Immature natural killer cell (primary cell): ENCODE data around the gene ZNF526. TPM values are rescaled to one million over a fixed set of nuclear protein-coding genes. Genes with fewer than 3 reads are reported as not detected.

ENCODE experiments used
- DNase-seq, 3 donors: peaks; one replicate each; pipeline ENCODE4 v3.0.0; 2022; ENCODE audit warnings: mixed read lengths in 1 of 3
- H3K27ac Mint-ChIP-seq, 6 donors: one replicate each; pipeline ENCODE4 v1.8.0; 2020; ENCODE audit warnings: mixed read lengths in 6 of 6, mild to moderate bottlenecking in 5 of 6, inconsistent platforms in 4 of 6, moderate library complexity in 3 of 6
- H3K27me3 Mint-ChIP-seq, 3 donors: one replicate each; pipeline ENCODE4 v1.8.0; 2020 to 2021; ENCODE audit warnings: low read depth in 3 of 3, mild to moderate bottlenecking in 3 of 3, mixed read lengths in 3 of 3, moderate library complexity in 3 of 3, inconsistent platforms in 1 of 3
- H3K36me3 Mint-ChIP-seq, 3 donors: one replicate each; pipeline ENCODE4 v1.8.0; 2020; ENCODE audit warnings: mixed read lengths in 3 of 3, inconsistent platforms in 2 of 3, mild to moderate bottlenecking in 2 of 3
- H3K4me1 Mint-ChIP-seq, 2 donors: one replicate each; pipeline ENCODE4 v1.8.0; 2020; ENCODE audit warnings: inconsistent platforms in 2 of 2, mild to moderate bottlenecking in 2 of 2, mixed read lengths in 2 of 2, moderate library complexity in 1 of 2
- H3K4me3 Mint-ChIP-seq, 5 donors: one replicate each; pipeline ENCODE4 v1.8.0; 2020; ENCODE audit warnings: mild to moderate bottlenecking in 5 of 5, mixed read lengths in 5 of 5, inconsistent platforms in 3 of 5, moderate library complexity in 3 of 5
- H3K9me3 Mint-ChIP-seq, 6 donors: one replicate each; pipeline ENCODE4 v1.8.0; 2020; ENCODE audit warnings: mild to moderate bottlenecking in 6 of 6, mixed read lengths in 6 of 6, inconsistent platforms in 4 of 6, moderate library complexity in 3 of 6
- polyA plus RNA-seq, 3 donors: library from polyadenylated mRNA; unstranded; fragments of 300-500 nt; fragmentation: Illumina TruSeq; gene quantifications; one replicate each; pipeline ENCODE4 v1.2.3, GENCODE V29; 2021

The ZNF526 gene, protein sequence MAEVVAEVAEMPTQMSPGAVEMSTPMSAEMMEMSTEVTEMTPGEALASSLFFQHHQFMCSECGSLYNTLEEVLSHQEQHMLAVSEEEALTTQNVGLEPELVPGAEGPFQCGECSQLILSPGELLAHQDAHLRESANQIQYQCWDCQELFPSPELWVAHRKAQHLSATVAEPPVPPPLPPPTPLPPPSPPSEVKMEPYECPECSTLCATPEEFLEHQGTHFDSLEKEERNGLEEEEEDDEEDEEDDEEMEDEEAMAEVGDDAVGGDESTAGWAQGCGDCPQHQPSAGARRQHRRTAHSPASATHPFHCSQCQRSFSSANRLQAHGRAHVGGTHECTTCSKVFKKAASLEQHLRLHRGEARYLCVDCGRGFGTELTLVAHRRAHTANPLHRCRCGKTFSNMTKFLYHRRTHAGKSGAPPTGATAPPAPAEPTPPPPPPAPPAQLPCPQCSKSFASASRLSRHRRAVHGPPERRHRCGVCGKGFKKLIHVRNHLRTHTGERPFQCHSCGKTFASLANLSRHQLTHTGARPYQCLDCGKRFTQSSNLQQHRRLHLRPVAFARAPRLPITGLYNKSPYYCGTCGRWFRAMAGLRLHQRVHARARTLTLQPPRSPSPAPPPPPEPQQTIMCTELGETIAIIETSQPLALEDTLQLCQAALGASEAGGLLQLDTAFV
- polyA plus RNA-seq, result 1 to 10 TPM; 2.9 to 9.1 (median 5.2) TPM

DNA sequence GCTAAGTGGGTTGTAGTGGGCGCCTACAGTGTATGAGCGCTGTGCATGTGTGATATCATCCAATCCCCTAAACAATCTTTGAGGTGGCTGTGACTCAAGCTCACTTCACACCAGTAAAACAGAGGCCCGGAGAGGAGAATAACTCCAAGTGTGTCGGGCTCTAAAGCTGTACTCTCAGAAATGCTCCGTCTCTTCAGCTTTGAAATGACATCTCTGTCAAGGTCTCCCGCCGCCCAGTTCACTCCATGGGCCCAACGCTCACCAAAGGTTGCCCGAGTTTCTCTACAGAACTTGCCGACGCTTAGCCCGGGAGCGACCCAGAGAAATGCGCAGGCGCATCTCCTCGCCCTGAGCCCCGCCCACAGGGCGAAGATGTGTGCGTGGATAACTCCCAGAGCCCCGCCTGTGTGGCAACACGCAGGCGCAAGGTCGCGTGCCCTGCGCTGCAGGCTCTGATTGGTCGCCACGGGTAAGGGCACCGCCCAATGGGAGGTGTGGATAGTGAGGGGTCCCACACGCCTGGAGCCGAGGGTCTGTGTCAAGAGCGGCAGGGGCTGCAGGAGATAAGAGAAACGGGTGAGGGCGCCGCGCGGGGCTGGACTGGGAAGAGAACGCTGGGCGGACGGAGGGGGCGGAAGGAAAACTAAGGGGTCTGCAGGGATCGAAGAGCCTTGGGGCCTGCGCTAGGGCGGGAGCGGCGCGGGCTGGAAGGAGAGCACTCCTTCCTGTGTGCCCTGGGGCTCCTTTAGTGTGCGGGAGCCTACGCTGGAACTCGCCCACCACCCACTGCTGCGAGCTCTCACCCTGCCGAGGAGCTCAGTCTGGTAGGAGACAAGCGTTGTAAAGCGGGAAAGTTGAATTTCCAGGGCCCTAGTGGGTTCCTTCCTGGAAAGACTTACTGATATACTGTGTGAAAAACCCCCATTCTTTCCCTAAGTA, at the start of gene ZNF526:
Gene ZNF526, plus strand, starts transcription at position 501 of the 939 bp plus-strand sequence. CDS start 4,092 bp downstream, outside the sequence.
- no peaks in the 10 kb centered on the region for H3K9me3 Mint-ChIP-seq
- peaks cover 4 to 9% (median 7%) of the 10 kb centered on the region in 3 donors for H3K36me3 Mint-ChIP-seq
- H3K4me3 Mint-ChIP-seq, result peak within 1 kb of the TSS; percentile 94 to 99 (median 97)
- H3K27me3 Mint-ChIP-seq, result peaks cover 13 to 19% (median 19%) of the 10 kb centered on the region in 3 donors
- H3K27ac Mint-ChIP-seq, result peak within 1 kb of the TSS; percentile 93 to 99 (median 96)
- DNase-seq, result peak; percentile 94 to 97 (median 96)
- peaks cover 56% of the 10 kb centered on the region in 2 donors for H3K4me1 Mint-ChIP-seq

DNA sequence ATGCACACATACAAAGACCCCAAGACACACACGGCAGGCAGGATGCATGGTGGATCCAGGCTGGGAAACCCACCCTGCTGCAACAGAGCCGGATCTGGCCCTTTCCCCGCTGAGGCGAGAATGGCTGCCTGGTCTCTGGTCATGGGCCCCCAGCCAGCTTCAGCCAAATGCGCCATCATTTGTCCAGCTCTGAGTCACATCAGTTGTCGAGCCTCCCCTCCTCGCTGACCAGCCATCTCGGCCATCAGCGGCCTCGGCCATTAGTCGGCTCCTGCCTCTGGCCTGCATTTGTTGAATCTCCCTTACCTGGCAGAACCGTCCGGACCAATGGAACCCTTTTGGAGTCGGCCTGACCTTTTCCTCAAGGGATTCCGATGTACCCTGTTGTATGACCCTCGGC, 49.4 kb upstream of the ZNF526 start:
- DNase-seq, result no peak
- peaks cover 0 to 4% (median 0%) of the 10 kb centered on the region in 3 donors for H3K36me3 Mint-ChIP-seq
- peaks cover 6 to 7% of the 10 kb centered on the region in 2 donors for H3K4me1 Mint-ChIP-seq
- peaks cover 0 to 12% (median 10%) of the 10 kb centered on the region in 3 donors for H3K27me3 Mint-ChIP-seq
- peaks cover 0 to 2% (median 0%) of the 10 kb centered on the region in 6 donors for H3K9me3 Mint-ChIP-seq
- no peak overlapping the region for H3K4me3 Mint-ChIP-seq
- no peak overlapping the region for H3K27ac Mint-ChIP-seq

DNA sequence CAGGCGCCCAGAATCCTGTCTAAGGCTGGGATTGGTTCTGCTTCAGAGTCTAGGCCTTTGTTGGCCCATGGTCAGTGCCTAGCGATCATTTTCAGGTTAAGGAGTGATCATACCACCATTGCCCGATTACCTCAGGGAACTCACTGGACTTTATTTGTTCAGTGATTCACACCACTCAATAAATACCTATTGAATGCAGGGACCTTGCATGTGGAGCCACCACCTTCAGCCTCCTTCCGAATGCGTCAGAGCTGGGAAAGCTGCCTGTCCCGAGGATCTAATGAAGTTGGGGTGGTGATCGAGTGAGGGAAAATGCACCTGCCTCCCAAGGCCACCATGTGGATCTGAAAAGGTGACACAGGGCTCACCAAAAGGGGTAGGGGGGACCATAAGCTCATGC, 47.9 kb upstream of the ZNF526 start:
- DNase-seq, result no peak
- no peak overlapping the region for H3K4me3 Mint-ChIP-seq
- peaks cover 0 to 4% (median 0%) of the 10 kb centered on the region in 3 donors for H3K36me3 Mint-ChIP-seq
- H3K27ac Mint-ChIP-seq, result no peak overlapping the region
- peaks cover 4 to 18% (median 15%) of the 10 kb centered on the region in 3 donors for H3K27me3 Mint-ChIP-seq
- peaks cover 15% of the 10 kb centered on the region in 2 donors for H3K4me1 Mint-ChIP-seq
- H3K9me3 Mint-ChIP-seq, result peaks cover 0 to 2% (median 0%) of the 10 kb centered on the region in 6 donors

DNA sequence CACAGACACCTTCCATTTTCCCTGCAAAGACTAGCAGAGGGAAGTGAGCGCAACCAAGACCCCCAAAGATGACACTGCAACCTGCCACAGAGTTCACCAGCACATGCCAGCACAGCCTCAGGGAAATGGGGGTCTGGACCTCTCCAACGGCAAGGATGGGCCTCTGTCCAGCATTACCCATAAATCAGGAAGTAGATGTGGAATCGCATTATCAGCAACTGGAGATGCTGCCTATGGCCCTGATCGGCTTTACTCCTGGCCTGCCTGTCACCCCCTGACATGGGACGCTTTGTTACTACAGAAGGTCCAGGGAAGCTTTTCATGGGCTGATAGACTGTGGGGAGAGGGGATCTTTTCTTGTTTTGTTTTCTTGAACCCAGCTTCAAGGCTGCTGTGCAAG, 46.4 kb upstream of the ZNF526 start:
- H3K27me3 Mint-ChIP-seq, result peaks cover 4 to 18% (median 13%) of the 10 kb centered on the region in 3 donors
- no peak for DNase-seq
- peaks cover 0 to 4% (median 0%) of the 10 kb centered on the region in 3 donors for H3K36me3 Mint-ChIP-seq
- peaks cover 0 to 2% (median 0%) of the 10 kb centered on the region in 6 donors for H3K9me3 Mint-ChIP-seq
- no peak overlapping the region for H3K4me3 Mint-ChIP-seq
- H3K4me1 Mint-ChIP-seq, result peaks cover 15% of the 10 kb centered on the region in 2 donors
- H3K27ac Mint-ChIP-seq, result no peak overlapping the region

DNA sequence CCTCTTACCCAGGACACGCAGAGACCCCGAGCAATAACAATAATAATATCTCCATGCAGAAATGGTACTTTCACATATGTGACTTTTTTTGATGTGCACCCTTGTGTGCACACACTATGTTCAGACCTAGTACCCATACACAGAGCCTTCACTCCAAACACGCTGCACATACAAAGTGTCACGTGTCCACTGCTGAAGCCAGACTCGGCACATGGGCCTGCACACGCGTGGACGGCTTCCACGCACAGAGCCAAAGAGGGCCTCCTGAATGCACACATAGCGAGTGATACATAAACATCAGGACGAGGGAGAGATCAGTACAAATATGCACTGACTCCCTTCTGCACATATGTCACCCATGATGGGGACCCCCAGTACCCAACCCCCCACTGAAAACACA, 45.9 kb upstream of the ZNF526 start:
- Mint-ChIP-seq H3K36me3 (peaks cover 0 to 4% (median 0%) of the 10 kb centered on the region in 3 donors), H3K4me1 (peaks cover 15% of the 10 kb centered on the region in 2 donors), H3K27ac (no peak overlapping the region), H3K9me3 (peaks cover 0 to 2% (median 0%) of the 10 kb centered on the region in 6 donors), H3K4me3 (peak overlapping the region in 3 of 5 donors; percentile 22 to 51 (median 36)), H3K27me3 (peaks cover 4 to 18% (median 14%) of the 10 kb centered on the region in 3 donors)
- no peak for DNase-seq

DNA sequence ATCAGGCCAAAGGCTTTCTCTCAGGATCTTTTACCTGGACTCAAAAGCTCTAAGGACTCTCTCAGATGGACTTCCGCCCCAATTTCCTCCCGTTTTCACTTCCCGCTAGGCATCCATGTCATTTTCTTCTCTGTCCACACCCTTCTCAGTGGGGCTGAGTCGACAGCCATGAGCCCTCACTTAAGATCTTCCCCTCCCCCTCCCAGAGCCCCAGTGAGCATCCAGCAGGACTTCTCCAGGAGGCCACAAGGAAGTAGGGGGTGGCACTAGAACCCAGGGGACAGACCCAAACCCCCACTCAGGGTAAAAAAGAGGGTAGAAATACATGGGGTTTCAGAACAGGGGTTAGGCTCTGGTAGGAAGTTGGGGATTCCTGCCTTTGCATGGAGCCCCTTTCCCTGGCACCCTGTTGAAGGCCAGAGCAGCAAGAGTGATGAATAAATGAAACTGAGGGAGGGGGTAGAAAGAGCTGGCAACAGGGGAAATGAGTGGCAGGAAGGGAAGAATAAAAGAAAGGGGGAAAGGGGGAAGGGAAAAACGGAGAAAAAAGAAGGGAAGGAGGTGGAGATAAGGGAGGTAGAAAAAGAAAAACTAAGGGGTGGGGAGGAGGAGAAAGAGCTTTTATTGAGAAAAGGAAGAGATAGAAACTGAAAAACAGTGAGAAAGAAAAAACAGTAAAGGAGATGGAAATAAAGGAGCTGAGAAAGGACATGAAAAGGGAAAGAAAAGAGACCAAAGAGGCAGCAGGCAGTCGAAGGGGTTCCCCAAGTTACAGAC, 45.0 kb upstream of the ZNF526 start:
- H3K4me1 Mint-ChIP-seq, result peaks cover 15% of the 10 kb centered on the region in 2 donors
- H3K27me3 Mint-ChIP-seq, result peaks cover 6 to 18% (median 16%) of the 10 kb centered on the region in 3 donors
- H3K4me3 Mint-ChIP-seq, result peak overlapping the region; percentile 89 to 95 (median 94)
- H3K27ac Mint-ChIP-seq, result peak overlapping the region in 1 of 6 donors; percentile 44
- peaks cover 0 to 2% (median 0%) of the 10 kb centered on the region in 6 donors for H3K9me3 Mint-ChIP-seq
- peaks cover 0 to 4% (median 0%) of the 10 kb centered on the region in 3 donors for H3K36me3 Mint-ChIP-seq
- DNase-seq, result no peak

DNA sequence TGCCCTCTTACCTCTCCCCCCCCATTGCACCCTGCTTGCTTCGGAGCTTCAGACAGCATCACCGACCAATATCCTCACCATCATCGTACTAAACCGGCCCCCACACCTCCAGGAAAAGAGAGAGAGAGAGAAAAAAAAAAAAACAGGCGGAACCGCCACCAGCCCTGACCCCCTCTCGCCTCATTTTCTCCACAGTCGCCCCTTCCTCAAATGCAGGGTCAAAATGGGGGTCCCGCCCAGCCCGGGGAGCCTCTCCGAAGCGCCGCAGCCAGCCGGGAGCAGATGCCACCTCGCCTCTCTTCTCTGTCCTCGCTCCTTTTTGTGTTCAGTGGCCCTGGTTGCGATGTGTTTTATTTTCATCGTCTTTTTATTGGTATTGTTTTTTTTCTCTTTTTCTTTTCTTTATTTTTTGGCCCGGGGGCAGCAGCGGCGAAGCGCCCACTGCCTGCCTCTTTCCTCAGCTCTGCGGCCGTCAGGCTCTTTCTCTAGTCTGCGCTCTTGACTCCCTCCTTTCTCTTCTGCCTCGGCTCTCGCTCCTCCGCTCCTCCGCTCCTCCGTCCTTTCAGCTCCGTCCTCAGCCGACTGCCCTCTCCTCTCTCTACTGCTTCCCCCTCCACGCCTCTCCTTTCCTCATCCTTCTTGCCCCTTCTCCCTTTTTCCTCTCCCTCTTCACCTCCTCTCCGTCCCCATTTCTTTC, 44.0 kb upstream of the ZNF526 start:
- DNase-seq, result peak in 1 of 3 donors; percentile 22
- Mint-ChIP-seq H3K9me3 (no peaks in the 10 kb centered on the region), H3K36me3 (peaks cover 0 to 2% (median 0%) of the 10 kb centered on the region in 3 donors), H3K27ac (peak overlapping the region in 5 of 6 donors; percentile 17 to 86 (median 43)), H3K4me1 (peaks cover 15% of the 10 kb centered on the region in 2 donors), H3K27me3 (peaks cover 6 to 15% (median 14%) of the 10 kb centered on the region in 3 donors), H3K4me3 (peak overlapping the region; percentile 89 to 95 (median 94))

DNA sequence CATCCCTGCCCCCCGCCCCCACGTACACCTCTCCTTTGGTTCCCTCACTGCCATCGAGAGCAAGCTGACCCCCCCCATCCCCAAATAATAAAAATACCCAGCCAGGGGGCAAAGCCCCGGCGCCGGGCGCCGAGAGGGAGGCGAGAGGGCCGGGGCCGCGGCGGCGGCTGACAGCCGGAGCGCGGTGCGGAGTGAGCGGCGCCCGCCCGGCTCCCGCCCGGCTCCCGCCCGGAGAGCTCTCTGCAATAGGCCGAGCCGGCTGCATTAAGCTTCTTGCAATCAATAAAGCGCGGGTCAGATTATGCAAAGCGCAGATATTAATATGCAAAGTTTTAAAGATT, 43.5 kb upstream of the ZNF526 start:
- Mint-ChIP-seq H3K36me3 (no peaks in the 10 kb centered on the region), H3K27me3 (peaks cover 6 to 15% (median 14%) of the 10 kb centered on the region in 3 donors), H3K4me1 (peaks cover 15% of the 10 kb centered on the region in 2 donors), H3K9me3 (no peaks in the 10 kb centered on the region), H3K4me3 (peak overlapping the region; percentile 89 to 95 (median 94)), H3K27ac (peak overlapping the region in 3 of 6 donors; percentile 18 to 65 (median 43))
- DNase-seq, result no peak

DNA sequence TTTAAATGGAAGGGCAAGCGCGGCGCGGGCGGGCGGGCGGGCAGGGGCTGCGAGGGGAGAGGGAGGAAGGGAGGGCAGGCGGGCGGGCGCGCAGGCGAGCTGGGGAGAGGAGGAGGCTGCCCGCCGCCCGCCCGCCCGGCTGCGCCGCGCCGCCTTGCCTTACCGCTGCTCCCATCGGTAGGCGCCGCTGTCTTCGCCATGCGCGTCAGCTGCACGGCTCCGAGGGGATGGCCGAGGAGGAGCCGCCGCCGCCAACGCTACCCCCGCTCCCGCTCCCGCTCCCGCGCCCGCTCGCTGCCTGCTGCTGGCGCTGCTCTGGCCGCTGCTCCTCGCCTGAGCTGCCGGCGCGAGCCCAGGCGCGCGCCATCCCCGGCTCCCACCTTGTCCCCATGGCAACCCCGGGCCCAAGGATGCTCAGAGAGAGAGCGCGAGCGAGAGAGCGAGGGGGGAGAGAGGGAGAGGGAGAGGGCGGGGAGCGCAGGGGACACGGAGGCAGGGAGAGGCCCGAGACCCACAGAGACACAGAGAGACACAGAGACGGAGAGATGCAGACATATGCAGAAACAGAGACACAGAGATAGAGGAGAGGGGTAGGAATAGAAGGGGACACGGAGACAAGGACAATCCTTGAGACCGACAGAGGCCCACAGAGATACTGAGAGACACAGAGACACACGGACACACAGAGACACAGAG, 43.0 kb upstream of the ZNF526 start:
- H3K4me3 Mint-ChIP-seq, result no peak overlapping the region
- no peak overlapping the region for H3K27ac Mint-ChIP-seq
- peaks cover 7 to 15% (median 15%) of the 10 kb centered on the region in 3 donors for H3K27me3 Mint-ChIP-seq

DNA sequence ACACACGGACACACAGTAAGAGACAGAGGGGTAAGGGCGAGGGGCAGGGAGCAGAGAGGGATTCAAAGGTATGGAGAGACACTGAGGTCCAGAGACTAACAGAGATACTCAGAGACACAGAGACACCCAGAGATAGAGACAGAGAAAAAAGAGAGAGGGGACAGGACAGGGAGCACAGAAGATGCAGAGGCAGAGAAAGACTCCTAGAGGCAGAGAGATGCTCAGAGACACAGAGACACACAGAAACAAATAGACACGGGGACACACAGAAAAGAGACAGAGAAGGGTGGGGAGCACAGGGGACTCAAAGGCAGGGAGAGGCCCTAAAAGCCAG, 42.5 kb upstream of the ZNF526 start:
- Mint-ChIP-seq H3K27me3 (peaks cover 7 to 16% (median 15%) of the 10 kb centered on the region in 3 donors), H3K27ac (no peak overlapping the region), H3K36me3 (no peaks in the 10 kb centered on the region), H3K4me3 (no peak overlapping the region), H3K9me3 (no peaks in the 10 kb centered on the region), H3K4me1 (peaks cover 21 to 23% of the 10 kb centered on the region in 2 donors)
- DNase-seq, result no peak

More for the DNA sequence above, 43.0 kb upstream of the ZNF526 start:
- peak; percentile 66 to 76 (median 73) for DNase-seq
- H3K4me1 Mint-ChIP-seq, result peaks cover 15 to 18% of the 10 kb centered on the region in 2 donors
- H3K36me3 Mint-ChIP-seq, result no peaks in the 10 kb centered on the region
- no peaks in the 10 kb centered on the region for H3K9me3 Mint-ChIP-seq

DNA sequence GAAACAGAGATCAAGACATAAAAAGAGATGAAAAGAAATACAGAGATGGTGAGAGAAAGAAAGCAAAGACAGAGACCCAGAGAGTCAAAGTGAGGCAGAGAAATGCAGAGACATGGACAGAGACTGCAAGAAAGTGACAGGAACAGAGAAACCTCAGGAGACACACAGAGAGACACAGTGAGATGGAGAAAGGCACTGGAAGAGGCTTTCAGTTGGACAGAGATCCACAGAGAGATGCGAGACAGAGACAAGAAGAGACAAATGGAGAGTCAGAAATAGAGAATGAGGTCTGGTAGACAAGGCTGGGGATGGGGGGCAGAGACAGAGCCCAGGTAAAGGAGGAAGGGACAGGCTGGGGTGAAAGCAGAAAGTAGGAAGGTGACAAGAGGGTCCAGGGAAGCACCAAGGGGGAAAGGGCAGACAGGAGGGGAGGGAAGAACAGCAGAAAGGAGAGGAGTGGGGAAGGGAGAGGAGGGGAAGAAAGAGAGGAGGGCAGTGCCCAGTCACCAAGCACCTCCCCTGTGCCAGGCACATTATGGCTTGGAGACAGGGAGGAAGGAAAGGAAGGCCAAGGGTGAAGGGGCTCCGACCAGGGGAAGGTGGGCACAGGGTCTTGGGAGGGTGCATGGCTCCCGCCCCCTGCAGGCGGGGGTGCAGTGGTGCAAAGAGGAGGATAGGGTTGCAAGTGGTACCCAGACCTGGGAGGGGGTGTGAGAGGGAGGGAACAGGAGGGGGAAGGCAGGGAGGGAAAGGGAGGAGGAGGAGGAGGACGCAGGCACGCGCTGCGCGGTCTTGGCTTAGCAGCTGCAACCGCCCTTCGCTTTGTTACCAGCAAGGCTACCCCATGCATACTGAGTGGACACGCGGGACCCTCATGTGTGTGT, 41.1 kb upstream of the ZNF526 start:
- Mint-ChIP-seq H3K9me3 (no peaks in the 10 kb centered on the region), H3K36me3 (no peaks in the 10 kb centered on the region), H3K27ac (no peak overlapping the region), H3K4me3 (no peak overlapping the region), H3K27me3 (peaks cover 7 to 16% (median 12%) of the 10 kb centered on the region in 3 donors), H3K4me1 (peaks cover 32 to 37% of the 10 kb centered on the region in 2 donors)
- peak in 1 of 3 donors; percentile 18 for DNase-seq
